ENCODE measurements around the gene CELA2B.
"Not testable (repeated sequence)": the region's sequence is repeated elsewhere in the genome, so short reads cannot be mapped to it uniquely, and the experiment has no call there.

Gene CELA2B

GRCh38 chr1:15475752-15476314 lies at the start of gene CELA2B:
Gene CELA2B (plus strand): TSS chr1:15476104. CDS start chr1:15476126, 22 bp downstream.
- DNase-seq = no peak

- DNase-seq = no peak
Observed at GRCh38 chr1:15426492-15427279, 49.2 kb upstream of the CELA2B start.

- DNase-seq = no peak
Observed at GRCh38 chr1:15427280-15427666, 48.6 kb upstream of the CELA2B start.

GRCh38 chr1:15428252-15428651 lies 47.7 kb upstream of the CELA2B start:
- not testable (repeated sequence) for DNase-seq

- no peak for DNase-seq
Observed at GRCh38 chr1:15428815-15429435, 47.0 kb upstream of the CELA2B start.

- DNase-seq = no peak
Observed at GRCh38 chr1:15429701-15430149, 46.2 kb upstream of the CELA2B start.

GRCh38 chr1:15430787-15431570 lies 44.9 kb upstream of the CELA2B start:
- peak; percentile 78 for DNase-seq

- DNase-seq = no peak
Observed at GRCh38 chr1:15431571-15431948, 44.3 kb upstream of the CELA2B start.

- DNase-seq = no peak
Observed at GRCh38 chr1:15432324-15432723, 43.6 kb upstream of the CELA2B start.

- DNase-seq = no peak
Observed at GRCh38 chr1:15433471-15433870, 42.4 kb upstream of the CELA2B start.

GRCh38 chr1:15434739-15435138 lies 41.2 kb upstream of the CELA2B start:
- peak; percentile 38 for DNase-seq

- DNase-seq = no peak
Observed at GRCh38 chr1:15435239-15436077, 40.4 kb upstream of the CELA2B start.

- no peak for DNase-seq
Observed at GRCh38 chr1:15436881-15437442, 38.9 kb upstream of the CELA2B start.

GRCh38 chr1:15439325-15439724 lies 36.6 kb upstream of the CELA2B start:
- no peak for DNase-seq

GRCh38 chr1:15440357-15440756 lies 35.5 kb upstream of the CELA2B start:
- no peak for DNase-seq

- DNase-seq = no peak
Observed at GRCh38 chr1:15441247-15441646, 34.7 kb upstream of the CELA2B start.

GRCh38 chr1:15442119-15442518 lies 33.8 kb upstream of the CELA2B start:
- no peak for DNase-seq

- no peak for DNase-seq
Observed at GRCh38 chr1:15442759-15443158, 33.1 kb upstream of the CELA2B start.

- DNase-seq = no peak
Observed at GRCh38 chr1:15443281-15443680, 32.6 kb upstream of the CELA2B start.

GRCh38 chr1:15444468-15445389 lies 31.2 kb upstream of the CELA2B start:
- peak; percentile 23 for DNase-seq
